Testis (tissue), 3 donors: ENCODE data around the gene NR3C1. TPM values are rescaled to one million over a fixed set of nuclear protein-coding genes. Genes with fewer than 3 reads are reported as not detected.

ENCODE experiments used
- DNase-seq: peaks from one replicate; pipeline ENCODE4 v3.0.0-alpha.2; 2019
- H3K27ac ChIP-seq, 2 donors: fragments of 200-600 bp; sonication (generic); one replicate each; pipeline ENCODE4 v1.5.1; 2019
- H3K27me3 ChIP-seq: fragments of 200-600 bp; sonication (generic); one replicate; pipeline ENCODE4 v1.5.1; 2019
- H3K36me3 ChIP-seq: fragments of 200-600 bp; sonication (generic); one replicate; pipeline ENCODE4 v1.5.1; 2017; ENCODE audit warnings: low read depth; ENCODE audit errors: missing control alignments
- H3K4me1 ChIP-seq: fragments of 200-600 bp; sonication (generic); one replicate; pipeline ENCODE4 v1.5.1; 2019
- H3K4me3 ChIP-seq, 2 donors: fragments of 200-600 bp; sonication (generic); one replicate each; pipeline ENCODE4 v1.5.1; 2017 to 2019
- H3K9me3 ChIP-seq: fragments of 200-600 bp; sonication (generic); one replicate; pipeline ENCODE4 v1.5.1; 2017
- CTCF ChIP-seq, 3 experiments: fragments of 450-650 bp in 2 of 3; fragments of 200-600 bp in 1 of 3; sonication (generic) in 1 of 3; IDR thresholded peaks; one replicate each; pipeline ENCODE4 v1.5.1; 2016 to 2019; ENCODE audit warnings: antibody characterized with exemption in 3 of 3, mild to moderate bottlenecking in 2 of 3, moderate library complexity in 1 of 3
- POLR2A ChIP-seq: fragments of 450-650 bp; IDR thresholded peaks from one replicate; pipeline ENCODE4 v1.6.1; 2017; ENCODE audit warnings: antibody characterized with exemption, mild to moderate bottlenecking, moderate library complexity
- WGBS, 2 donors: methylation state at CpG; one replicate each; pipeline ENCODE4 v1.1.5; 2018; 5-methylcytosine and 5-hydroxymethylcytosine counted together
- intact Hi-C: fragments of 100-400 bp; cut with DNase I; formaldehyde crosslinking; loops from one replicate; pipeline ENCODE4 v1.15.1; 2023; ENCODE audit warnings: low total_unique reads
- polyA plus RNA-seq: library from polyadenylated mRNA; stranded (reverse); fragments of 350-450 nt; fragmentation: Illumina TruSeq; extraction: RNeasy Lipid Tissue Mini Kit (QIAGEN cat#74804); gene quantifications from one replicate; pipeline ENCODE4 v1.2.3, GENCODE V29; 2014; ENCODE audit warnings: low read depth, low replicate concordance; ENCODE audit not compliant: insufficient read depth
- total RNA-seq, 2 donors: library from RNA; depleted of rRNA; stranded (reverse); fragments of >200 nt; gene quantifications; one replicate each; pipeline ENCODE4 v1.2.3, GENCODE V29; 2016

Gene NR3C1
- total and polyA plus RNA-seq, 3 donors from 2014 or later = 33.2 to 37.7 (median 34.3) TPM

- TF ChIP-seq POLR2A = no peak
- TF ChIP-seq CTCF (IDR thresholded peaks at IDR 0.05) = no peak
- 1% methylated on average over 20 of the region's 20 CpGs for WGBS, 2 donors
- intact Hi-C loops = loop anchor here (10.0 kb wide), 1 partner anchor 423 kb away; no protein-coding TSS in a partner anchor
Measured at GRCh38 chr5:143402017-143402552, 1.4 kb downstream of the NR3C1 start.

GRCh38 chr5:143401227-143402016, 2.1 kb downstream of the NR3C1 start:
- WGBS, 2 donors = 20 to 24% methylated on average over 10 of the region's 10 CpGs
- DNase-seq = no peak
- peaks cover 30% of the 10 kb centered on the region for H3K4me1 ChIP-seq
- no peaks in the 10 kb centered on the region for H3K9me3 ChIP-seq
- H3K36me3 ChIP-seq = no peaks in the 10 kb centered on the region
- intact Hi-C loops = loop anchor here (10.0 kb wide), 1 partner anchor 423 kb away; no protein-coding TSS in a partner anchor
- H3K27ac ChIP-seq = peak overlapping the region in 1 of 2 donors; percentile 97
- no peaks in the 10 kb centered on the region for H3K27me3 ChIP-seq
- H3K4me3 ChIP-seq = peak overlapping the region; percentile 87 to 91
- TF ChIP-seq CTCF (IDR thresholded peaks at IDR 0.05) = no peak
- no peak for TF ChIP-seq POLR2A

More at GRCh38 chr5:143402017-143402552, 1.4 kb downstream of the NR3C1 start:
- H3K9me3 ChIP-seq = no peaks in the 10 kb centered on the region
- no peaks in the 10 kb centered on the region for H3K27me3 ChIP-seq
- peak overlapping the region; percentile 87 to 91 for H3K4me3 ChIP-seq
- H3K27ac ChIP-seq = peak overlapping the region; percentile 94 to 97
- DNase-seq = no peak
- H3K36me3 ChIP-seq = no peaks in the 10 kb centered on the region
- peaks cover 27% of the 10 kb centered on the region for H3K4me1 ChIP-seq

- no peaks in the 10 kb centered on the region for H3K9me3 ChIP-seq
- TF ChIP-seq POLR2A = no peak
- no peak for TF ChIP-seq CTCF (IDR thresholded peaks at IDR 0.05)
- 15 to 29% methylated on average over 10 of the region's 10 CpGs for WGBS, 2 donors
- DNase-seq = peak; percentile 20
- H3K36me3 ChIP-seq = no peaks in the 10 kb centered on the region
- H3K27me3 ChIP-seq = no peaks in the 10 kb centered on the region
- intact Hi-C loops = loop anchor here (10.0 kb wide), 1 partner anchor 424 kb away; no protein-coding TSS in a partner anchor
- H3K27ac ChIP-seq = no peak overlapping the region
- peak overlapping the region in 1 of 2 donors; percentile 4 for H3K4me3 ChIP-seq
- peaks cover 31% of the 10 kb centered on the region for H3K4me1 ChIP-seq
Measured at GRCh38 chr5:143400541-143401226, 2.8 kb downstream of the NR3C1 start.

GRCh38 chr5:143399616-143400540, 3.6 kb downstream of the NR3C1 start:
- TF ChIP-seq POLR2A (no peak), CTCF (IDR thresholded peaks at IDR 0.05) (no peak)
- no peak for DNase-seq
- Histone ChIP-seq H3K36me3 (no peaks in the 10 kb centered on the region), H3K27me3 (no peaks in the 10 kb centered on the region), H3K9me3 (no peaks in the 10 kb centered on the region), H3K27ac (peak overlapping the region in 1 of 2 donors; percentile 24), H3K4me3 (peak overlapping the region in 1 of 2 donors; percentile 4), H3K4me1 (peaks cover 31% of the 10 kb centered on the region)
- intact Hi-C loops = loop anchor here (10.0 kb wide), 1 partner anchor 425 kb away; no protein-coding TSS in a partner anchor
- WGBS, 2 donors = 28 to 51% methylated on average over 12 of the region's 12 CpGs
